Pons (tissue), 1 donor: Measurements from ENCODE around the gene C3orf38.
"Not testable (repeated sequence)": the region's sequence is repeated elsewhere in the genome, so short reads cannot be mapped to it uniquely, and the experiment has no call there.

Source experiments
- DNase-seq: peaks from one replicate; pipeline ENCODE4 v3.0.0-alpha.2; 2016; ENCODE audit warnings: low spot score

The C3orf38 gene

GRCh38 chr3:88166419-88166971, 16.7 kb downstream of the C3orf38 start:
- no peak for DNase-seq

- DNase-seq = no peak
These were observed 17.4 kb downstream of the C3orf38 start for GRCh38 chr3:88167173-88167572.

- no peak for DNase-seq
These were observed 17.9 kb downstream of the C3orf38 start for GRCh38 chr3:88167704-88168103.

GRCh38 chr3:88168171-88168570, 18.4 kb downstream of the C3orf38 start:
- no peak for DNase-seq

- peak; percentile 58 for DNase-seq
These were observed 30.7 kb downstream of the C3orf38 start for GRCh38 chr3:88180398-88180999.

GRCh38 chr3:88182165-88182918, 32.6 kb downstream of the C3orf38 start:
- not testable (repeated sequence) for DNase-seq

- DNase-seq = peak; percentile 77
These were observed 38.7 kb downstream of the C3orf38 start for GRCh38 chr3:88188436-88188835.

- DNase-seq = no peak
These were observed 39.6 kb downstream of the C3orf38 start for GRCh38 chr3:88189361-88189810.

- DNase-seq = no peak
These were observed 42.2 kb downstream of the C3orf38 start for GRCh38 chr3:88191872-88192409.

GRCh38 chr3:88192631-88193030, 42.9 kb downstream of the C3orf38 start:
- DNase-seq = no peak

- no peak for DNase-seq
These were observed 46.2 kb downstream of the C3orf38 start for GRCh38 chr3:88195951-88196434.

- DNase-seq = no peak
These were observed 48.4 kb downstream of the C3orf38 start for GRCh38 chr3:88198121-88198520.

- peak; percentile 82 for DNase-seq
These were observed 53.9 kb downstream of the C3orf38 start for GRCh38 chr3:88203642-88204055.
